ENCODE data around the gene ADGRV1.
"Not testable (repeated sequence)": the region's sequence is repeated elsewhere in the genome, so short reads cannot be mapped to it uniquely, and the experiment has no call there.

ADGRV1 gene

GRCh38 chr5:91042936-91043255 is 484.3 kb downstream of the ADGRV1 start:
- DNase-seq (ENCODE audit: extremely low read depth, low read depth) = no peak
- no peak for TF ChIP-seq CTCF (IDR thresholded peaks at IDR 0.05; ENCODE audit: low read depth, low read length, missing control alignments)
- no peak overlapping the region for H3K4me3 ChIP-seq (replicated peaks; ENCODE audit: low read depth, low read length)

GRCh38 chr5:91048073-91048472 is 489.5 kb downstream of the ADGRV1 start:
- TF ChIP-seq CTCF (IDR thresholded peaks at IDR 0.05; ENCODE audit: low read depth, low read length, missing control alignments) = no peak
- no peak for DNase-seq (ENCODE audit: extremely low read depth, low read depth)
- H3K4me3 ChIP-seq (replicated peaks; ENCODE audit: low read depth, low read length) = no peak overlapping the region

- no peak for TF ChIP-seq CTCF (IDR thresholded peaks at IDR 0.05; ENCODE audit: low read depth, low read length, missing control alignments)
- DNase-seq (ENCODE audit: extremely low read depth, low read depth) = no peak
Measured at GRCh38 chr5:91049112-91049511, 490.5 kb downstream of the ADGRV1 start.

GRCh38 chr5:91049800-91050199 is 491.2 kb downstream of the ADGRV1 start:
- H3K4me3 ChIP-seq (replicated peaks; ENCODE audit: low read depth, low read length) = no peak overlapping the region
- no peak for TF ChIP-seq CTCF (IDR thresholded peaks at IDR 0.05; ENCODE audit: low read depth, low read length, missing control alignments)
- DNase-seq (ENCODE audit: extremely low read depth, low read depth) = no peak

More at GRCh38 chr5:91049112-91049511, 490.5 kb downstream of the ADGRV1 start:
- no peak overlapping the region for H3K4me3 ChIP-seq (replicated peaks; ENCODE audit: low read depth, low read length)

GRCh38 chr5:91052411-91052810 is 493.8 kb downstream of the ADGRV1 start:
- H3K4me3 ChIP-seq (replicated peaks; ENCODE audit: low read depth, low read length); DNase-seq (ENCODE audit: extremely low read depth, low read depth): not testable (repeated sequence)

GRCh38 chr5:91052977-91053740 is 494.6 kb downstream of the ADGRV1 start:
- no peak for TF ChIP-seq CTCF (IDR thresholded peaks at IDR 0.05; ENCODE audit: low read depth, low read length, missing control alignments)
- DNase-seq (ENCODE audit: extremely low read depth, low read depth) = no peak
- no peak overlapping the region for H3K4me3 ChIP-seq (replicated peaks; ENCODE audit: low read depth, low read length)

GRCh38 chr5:91053741-91054025 is 495.1 kb downstream of the ADGRV1 start:
- H3K4me3 ChIP-seq (replicated peaks; ENCODE audit: low read depth, low read length) = no peak overlapping the region
- no peak for DNase-seq (ENCODE audit: extremely low read depth, low read depth)
- no peak for TF ChIP-seq CTCF (IDR thresholded peaks at IDR 0.05; ENCODE audit: low read depth, low read length, missing control alignments)
